ES-I3 (cell line): ENCODE results near the gene ATL3.
"Not testable (repeated sequence)": the region's sequence is repeated elsewhere in the genome, so short reads cannot be mapped to it uniquely, and the experiment has no call there.

Experiments used
- H3K36me3 ChIP-seq: 2 replicates; pipeline ENCODE4 v1.6.1; 2013; ENCODE audit warnings: mild to moderate bottlenecking, low read length, control low read depth, moderate library complexity; ENCODE audit not compliant: insufficient read depth
- H3K4me1 ChIP-seq: 2 replicates; pipeline ENCODE4 v1.6.1; 2013; ENCODE audit warnings: mild to moderate bottlenecking, control low read depth, low read length; ENCODE audit not compliant: insufficient read depth
- H3K9ac ChIP-seq: 2 replicates; pipeline ENCODE4 v1.6.1; 2013; ENCODE audit warnings: low read depth, mild to moderate bottlenecking, low read length, moderate library complexity
- H3K9me3 ChIP-seq: 2 replicates; pipeline ENCODE4 v1.6.1; 2013; ENCODE audit warnings: mild to moderate bottlenecking, low read length, moderate library complexity; ENCODE audit not compliant: control insufficient read depth, insufficient read depth

The ATL3 gene

DNA sequence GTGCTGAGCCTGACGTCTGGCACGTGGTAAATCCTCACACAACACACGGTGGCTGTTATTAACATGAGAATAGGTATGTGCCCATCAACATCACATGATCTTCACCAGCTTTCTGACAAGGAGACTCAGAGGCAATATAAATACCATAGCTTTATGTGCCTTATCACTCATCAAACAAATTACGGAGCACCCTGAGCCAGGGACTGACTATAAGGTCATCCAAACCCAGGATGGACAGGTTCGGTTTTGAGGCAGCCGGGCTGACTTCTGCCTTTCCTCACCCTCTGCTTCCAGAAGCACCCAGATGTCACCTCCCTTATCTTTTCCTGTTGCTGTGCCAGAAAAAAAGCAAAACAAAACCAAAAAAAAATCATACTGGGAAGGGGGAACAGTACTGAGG lies 51.2 kb downstream of the ATL3 start:
- Histone ChIP-seq H3K4me1 (peaks cover 6% of the 10 kb centered on the region; the same call in 1 of the 2 replicates), H3K9ac (no peak overlapping the region), H3K36me3 (no peaks in the 10 kb centered on the region), H3K9me3 (no peaks in the 10 kb centered on the region)

DNA sequence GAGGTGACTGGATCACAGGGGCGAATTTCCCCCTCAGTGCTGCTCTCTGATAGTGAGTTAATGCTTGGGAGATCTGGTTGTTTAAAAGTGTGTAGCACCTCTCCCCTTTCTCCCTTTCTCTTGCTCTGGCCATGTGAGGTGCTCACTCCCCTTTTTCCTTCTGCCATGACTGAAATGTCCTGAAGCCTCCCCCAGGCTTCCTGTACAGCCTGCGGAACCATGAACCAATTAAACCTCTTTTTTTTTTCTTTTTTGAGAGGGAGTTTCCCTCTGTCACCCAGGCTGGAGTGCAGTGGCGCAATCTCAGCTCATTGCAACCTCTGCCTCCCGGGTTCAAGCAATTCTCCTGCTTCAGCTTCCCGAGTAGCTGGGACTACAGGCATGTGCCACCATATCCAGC lies 53.5 kb downstream of the ATL3 start:
- H3K36me3 ChIP-seq, H3K9me3 ChIP-seq, H3K9ac ChIP-seq, H3K4me1 ChIP-seq: not testable (repeated sequence)

DNA sequence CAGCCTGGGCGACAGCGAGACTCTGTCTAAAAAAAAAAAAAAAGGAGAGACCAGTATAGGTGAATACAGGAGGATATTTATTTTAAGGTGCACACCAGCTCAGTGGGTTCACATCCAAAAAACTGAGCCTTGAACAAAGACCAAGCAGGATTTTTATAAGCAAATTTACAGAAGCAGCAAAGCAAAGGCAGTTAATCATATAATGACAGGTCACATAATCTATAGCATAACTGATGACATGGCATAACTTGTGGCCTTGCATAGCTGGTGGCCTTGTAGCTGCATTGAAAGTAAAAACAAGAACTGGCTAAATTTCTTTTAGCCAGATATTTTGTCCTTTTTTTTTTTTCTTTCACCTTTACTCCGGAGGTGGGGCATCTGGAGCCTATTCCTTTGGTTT lies 54.2 kb downstream of the ATL3 start:
- H3K9ac ChIP-seq, result no peak overlapping the region
- H3K9me3 ChIP-seq, result no peaks in the 10 kb centered on the region
- no peaks in the 10 kb centered on the region for H3K4me1 ChIP-seq
- no peaks in the 10 kb centered on the region for H3K36me3 ChIP-seq

DNA sequence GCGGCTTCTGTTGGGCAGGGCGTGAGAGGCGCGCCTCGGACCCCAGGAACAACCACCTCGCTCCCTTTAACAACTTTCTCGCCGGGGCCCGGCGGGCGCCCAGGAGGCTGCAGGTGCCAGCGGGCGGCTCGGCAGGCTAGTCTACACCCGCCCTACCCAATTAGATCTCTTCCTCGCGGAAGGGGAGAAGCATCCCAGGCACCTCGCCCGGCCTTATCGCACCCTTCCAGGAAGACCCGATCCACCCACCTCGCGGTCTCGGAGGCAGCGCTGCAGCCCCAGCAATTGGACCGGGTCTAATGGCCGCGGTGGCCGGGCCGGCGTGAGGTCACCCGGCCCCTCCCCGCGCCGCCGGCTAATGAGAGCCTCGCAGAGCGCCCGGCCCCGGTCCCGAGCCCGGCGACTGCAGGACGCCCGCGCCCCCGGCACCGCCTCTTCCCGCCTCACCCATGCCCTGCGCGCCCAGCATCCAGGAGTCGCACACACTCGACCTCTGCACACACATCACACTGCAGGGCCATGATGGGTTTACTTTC lies 57.0 kb downstream of the ATL3 start, which contains the start of gene PLAAT3:
Gene PLAAT3 (minus strand): TSS at position 298 of the 536 bp plus-strand sequence. CDS start 419 bp downstream, outside the sequence.
- peak within 1 kb of the TSS; percentile 97 for H3K9ac ChIP-seq
- no peaks in the 10 kb centered on the region for H3K36me3 ChIP-seq
- no peaks in the 10 kb centered on the region for H3K9me3 ChIP-seq
- peaks cover 20% of the 10 kb centered on the region for H3K4me1 ChIP-seq

DNA sequence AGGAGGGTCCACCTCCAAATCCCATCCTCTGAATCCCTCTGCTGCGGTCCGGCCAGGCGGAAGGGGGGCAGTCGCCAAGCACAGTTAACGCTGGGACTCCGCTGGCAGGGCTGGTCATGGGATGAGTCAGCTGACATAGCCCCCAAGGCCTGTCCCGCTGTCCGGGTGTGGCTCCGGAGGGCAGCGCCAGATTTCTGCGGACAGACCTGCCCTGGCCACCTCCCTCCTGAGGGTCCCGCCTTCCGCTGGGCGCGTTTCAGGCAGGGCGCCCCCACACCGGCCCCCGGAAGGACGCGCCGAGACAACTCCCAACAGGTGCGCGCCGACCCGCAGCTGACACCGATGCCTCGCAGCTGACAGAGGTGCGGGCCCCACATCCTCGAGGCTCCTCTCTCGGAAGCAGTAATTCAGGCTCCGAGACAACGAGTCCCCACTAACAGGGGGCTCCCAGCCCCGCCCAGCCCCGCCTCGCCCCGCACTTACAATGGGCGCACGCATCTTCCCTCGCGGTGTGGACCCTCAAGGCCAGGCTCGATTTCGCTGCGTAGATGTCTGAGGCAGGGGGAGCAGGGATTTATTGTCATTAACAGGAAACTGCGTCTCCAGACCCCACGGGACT lies 57.5 kb downstream of the ATL3 start:
- Histone ChIP-seq H3K9me3 (no peaks in the 10 kb centered on the region), H3K36me3 (no peaks in the 10 kb centered on the region), H3K4me1 (peaks cover 25% of the 10 kb centered on the region), H3K9ac (peak overlapping the region; percentile 97)

DNA sequence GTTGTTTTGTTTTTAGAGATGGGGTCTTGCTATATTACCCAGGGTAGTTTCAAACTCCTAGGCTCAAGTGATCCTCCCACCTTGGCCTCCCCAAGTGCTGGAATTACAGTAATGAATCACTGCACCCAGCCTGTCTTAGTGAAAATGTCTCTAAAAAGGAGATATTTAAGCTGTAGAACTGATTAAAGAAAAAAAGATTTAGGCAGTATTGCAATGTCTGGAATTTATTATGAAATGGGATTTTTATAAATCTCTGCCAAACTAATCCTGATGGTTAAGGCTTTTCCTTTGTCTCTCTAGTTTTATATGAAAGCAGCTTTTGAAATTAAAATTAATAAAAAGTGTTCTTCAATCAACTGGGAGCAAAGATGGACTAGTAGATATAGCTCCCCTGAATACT lies 59.0 kb downstream of the ATL3 start:
- Histone ChIP-seq H3K4me1 (peaks cover 31% of the 10 kb centered on the region), H3K9me3 (no peaks in the 10 kb centered on the region), H3K9ac (no peak overlapping the region), H3K36me3 (no peaks in the 10 kb centered on the region)

DNA sequence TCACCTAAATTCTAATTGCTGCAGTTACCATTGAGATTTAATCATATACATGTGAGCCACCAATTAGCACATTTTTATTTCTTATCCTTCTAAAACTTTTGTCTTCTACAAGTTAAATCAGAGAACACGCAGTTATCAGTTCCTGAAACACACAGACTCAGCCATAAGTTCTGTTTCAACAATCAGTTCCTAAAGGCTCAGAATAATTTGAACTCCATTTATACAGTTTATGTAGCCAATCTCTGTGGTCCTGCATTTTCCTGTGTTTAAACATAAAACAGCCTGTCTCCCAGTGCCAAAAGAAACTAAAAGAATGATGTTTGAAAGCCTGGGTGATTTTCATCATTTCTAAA lies 59.8 kb downstream of the ATL3 start:
- Histone ChIP-seq H3K36me3 (no peaks in the 10 kb centered on the region), H3K9me3 (no peaks in the 10 kb centered on the region), H3K9ac (peak overlapping the region; percentile 17; the same call in 1 of the 2 replicates), H3K4me1 (peaks cover 31% of the 10 kb centered on the region)

DNA sequence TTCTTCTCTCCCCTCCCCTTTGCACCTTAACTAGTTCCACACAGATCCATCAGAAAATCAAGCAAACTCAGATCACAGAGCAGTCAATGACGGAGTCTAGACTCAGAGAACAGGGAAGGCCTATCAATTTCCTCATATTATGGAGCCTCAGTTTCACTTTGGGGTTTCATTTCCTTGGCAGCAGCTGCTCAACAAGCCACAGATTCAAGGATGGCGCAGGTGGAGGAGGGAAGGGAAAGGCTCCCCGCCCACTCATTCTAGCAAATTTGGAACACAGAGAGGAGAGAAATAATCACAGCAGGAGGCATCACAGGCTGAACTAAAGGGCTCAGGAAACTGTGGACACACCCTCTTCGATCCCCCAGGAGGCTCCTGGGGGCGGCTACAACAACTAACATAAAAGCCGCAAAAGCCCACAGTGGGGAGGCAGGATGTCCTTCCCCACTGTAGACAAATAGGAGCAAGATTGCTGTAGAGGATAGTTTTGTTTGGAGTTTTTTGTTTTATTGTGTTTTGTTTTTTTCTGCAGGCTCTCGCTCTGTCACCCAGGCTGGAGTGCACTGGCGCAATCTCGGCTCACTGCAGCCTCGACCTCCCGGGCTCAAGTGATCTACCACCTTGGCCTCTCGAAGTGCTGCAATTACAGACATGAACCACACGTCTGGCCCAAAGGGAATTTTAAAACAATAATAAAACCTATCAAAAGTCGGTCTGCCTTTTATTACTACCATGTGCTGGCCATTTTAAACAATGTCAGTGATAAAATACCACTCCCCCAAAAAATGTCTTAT lies 60.4 kb downstream of the ATL3 start:
- Histone ChIP-seq H3K36me3 (no peaks in the 10 kb centered on the region), H3K9ac (peak overlapping the region; percentile 17; the same call in 1 of the 2 replicates), H3K4me1 (peaks cover 31% of the 10 kb centered on the region), H3K9me3 (no peaks in the 10 kb centered on the region)

DNA sequence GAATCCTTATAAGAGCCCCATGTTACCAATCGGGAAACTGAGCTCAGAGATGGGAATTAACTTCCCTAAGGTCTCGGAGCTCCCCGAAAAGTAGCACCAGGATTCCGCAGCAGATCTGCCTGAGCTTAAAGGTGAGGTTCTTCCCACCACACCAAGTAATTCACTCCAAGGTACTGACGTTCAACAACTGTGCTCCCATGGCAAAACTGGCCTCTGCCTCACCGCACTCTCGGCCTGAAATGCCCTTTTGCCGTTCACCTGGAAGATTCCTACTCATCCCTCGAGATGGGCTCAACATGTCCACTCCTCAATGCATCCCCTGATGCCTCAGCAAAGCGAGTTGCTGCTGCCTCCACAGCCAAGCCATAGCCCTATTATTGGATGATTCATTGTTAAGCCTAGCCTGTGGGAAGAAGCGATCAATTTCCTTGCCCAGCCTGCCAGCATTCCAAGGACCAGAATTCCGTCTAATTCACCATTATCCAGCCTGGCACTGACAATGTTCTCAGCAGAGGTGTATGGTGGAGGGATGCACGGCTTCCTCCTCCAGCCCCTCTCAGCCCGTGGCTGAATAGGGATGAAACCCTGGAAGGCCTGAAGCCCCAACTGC lies 61.1 kb downstream of the ATL3 start:
- H3K4me1 ChIP-seq, result peaks cover 31% of the 10 kb centered on the region
- H3K9me3 ChIP-seq, result no peaks in the 10 kb centered on the region
- no peaks in the 10 kb centered on the region for H3K36me3 ChIP-seq
- H3K9ac ChIP-seq, result no peak overlapping the region

DNA sequence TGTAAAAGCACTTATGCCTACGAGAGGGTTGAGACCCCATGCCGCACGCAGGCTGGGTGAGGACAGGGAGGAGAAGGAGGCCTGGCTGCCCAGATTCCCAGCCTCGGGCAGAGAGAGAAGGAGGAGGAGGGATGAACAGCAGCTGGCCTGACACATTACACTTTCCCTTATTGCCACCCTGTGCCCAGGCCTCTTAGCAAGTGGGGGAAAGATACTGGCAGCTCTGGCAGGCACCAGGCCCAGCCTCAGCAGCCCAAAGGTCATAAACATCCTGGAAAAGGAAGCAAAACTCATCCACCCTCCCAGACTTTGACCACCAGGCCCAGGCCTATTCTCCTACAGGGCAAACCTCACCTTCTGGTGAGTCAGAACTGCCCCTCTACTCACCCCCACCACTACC lies 61.6 kb downstream of the ATL3 start:
- H3K9me3 ChIP-seq, result no peaks in the 10 kb centered on the region
- H3K4me1 ChIP-seq, result peaks cover 31% of the 10 kb centered on the region
- H3K9ac ChIP-seq, result no peak overlapping the region
- no peaks in the 10 kb centered on the region for H3K36me3 ChIP-seq

DNA sequence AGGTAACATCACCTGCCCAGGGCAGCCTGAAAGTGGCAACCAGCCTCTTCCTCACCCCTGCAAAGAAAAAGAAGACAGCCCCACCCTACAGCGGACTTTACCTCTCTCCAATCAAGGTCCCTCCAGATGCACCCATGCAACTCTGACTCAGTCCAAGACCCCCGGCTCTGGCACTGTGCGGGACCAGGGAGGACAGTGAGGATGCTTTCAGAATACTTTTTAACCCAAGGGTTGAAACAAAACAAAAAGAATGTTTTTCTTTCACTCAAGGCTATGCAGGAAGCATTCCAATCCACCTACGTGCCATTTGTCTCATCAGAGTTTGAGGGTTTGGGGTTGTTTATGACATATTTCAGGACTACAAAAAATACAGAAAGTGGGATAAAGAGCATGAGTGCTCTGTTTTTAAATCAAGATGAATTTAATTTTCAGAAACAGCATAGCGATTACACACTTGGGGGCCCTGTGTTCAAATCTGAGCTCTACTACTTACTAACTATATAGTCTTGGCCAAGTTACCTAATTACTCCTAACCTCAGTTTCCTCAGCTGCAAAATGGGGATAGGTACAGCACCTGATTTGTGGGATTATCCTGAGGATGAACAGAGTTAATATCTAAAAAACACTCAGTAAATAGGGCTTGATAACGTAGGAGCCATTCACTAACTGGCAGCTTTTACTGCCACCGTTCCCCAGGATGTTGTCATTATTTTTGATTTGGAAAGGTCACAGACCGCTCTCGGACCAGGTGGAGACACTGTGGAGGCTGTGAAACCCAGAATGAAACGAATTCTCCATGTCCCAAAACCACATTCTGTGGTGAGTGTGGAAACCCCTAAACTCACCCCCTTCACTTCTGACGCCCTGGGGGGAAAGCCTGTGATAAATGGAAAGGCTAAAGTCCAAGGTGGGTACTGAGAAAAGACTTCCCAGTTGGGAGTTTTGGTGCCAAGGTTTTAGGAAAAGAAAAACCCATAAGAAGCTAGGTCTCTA lies 62.5 kb downstream of the ATL3 start:
- Histone ChIP-seq H3K4me1 (peaks cover 31% of the 10 kb centered on the region), H3K36me3 (no peaks in the 10 kb centered on the region), H3K9ac (no peak overlapping the region), H3K9me3 (no peaks in the 10 kb centered on the region)

DNA sequence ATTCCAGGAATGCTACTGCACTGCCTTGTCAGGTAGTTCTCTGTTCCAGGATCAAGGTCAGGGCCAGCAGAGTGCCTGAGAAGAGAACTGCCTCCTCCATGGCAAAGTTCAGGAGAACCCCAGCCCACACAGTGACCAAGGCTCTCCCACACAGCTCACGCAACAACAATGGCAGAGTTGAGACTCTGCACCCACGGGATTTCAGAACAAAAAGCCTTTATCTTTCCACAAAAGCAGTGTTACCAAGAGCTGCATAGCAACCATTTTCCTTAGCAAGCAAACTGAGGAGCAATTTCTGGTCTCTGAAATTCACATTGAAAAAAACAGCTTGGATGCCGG lies 68.0 kb downstream of the ATL3 start:
- no peak overlapping the region for H3K9ac ChIP-seq
- H3K4me1 ChIP-seq, result peaks cover 6% of the 10 kb centered on the region; the same call in 1 of the 2 replicates
- H3K36me3 ChIP-seq, result no peaks in the 10 kb centered on the region; the same call in 1 of the 2 replicates
- H3K9me3 ChIP-seq, result no peaks in the 10 kb centered on the region

DNA sequence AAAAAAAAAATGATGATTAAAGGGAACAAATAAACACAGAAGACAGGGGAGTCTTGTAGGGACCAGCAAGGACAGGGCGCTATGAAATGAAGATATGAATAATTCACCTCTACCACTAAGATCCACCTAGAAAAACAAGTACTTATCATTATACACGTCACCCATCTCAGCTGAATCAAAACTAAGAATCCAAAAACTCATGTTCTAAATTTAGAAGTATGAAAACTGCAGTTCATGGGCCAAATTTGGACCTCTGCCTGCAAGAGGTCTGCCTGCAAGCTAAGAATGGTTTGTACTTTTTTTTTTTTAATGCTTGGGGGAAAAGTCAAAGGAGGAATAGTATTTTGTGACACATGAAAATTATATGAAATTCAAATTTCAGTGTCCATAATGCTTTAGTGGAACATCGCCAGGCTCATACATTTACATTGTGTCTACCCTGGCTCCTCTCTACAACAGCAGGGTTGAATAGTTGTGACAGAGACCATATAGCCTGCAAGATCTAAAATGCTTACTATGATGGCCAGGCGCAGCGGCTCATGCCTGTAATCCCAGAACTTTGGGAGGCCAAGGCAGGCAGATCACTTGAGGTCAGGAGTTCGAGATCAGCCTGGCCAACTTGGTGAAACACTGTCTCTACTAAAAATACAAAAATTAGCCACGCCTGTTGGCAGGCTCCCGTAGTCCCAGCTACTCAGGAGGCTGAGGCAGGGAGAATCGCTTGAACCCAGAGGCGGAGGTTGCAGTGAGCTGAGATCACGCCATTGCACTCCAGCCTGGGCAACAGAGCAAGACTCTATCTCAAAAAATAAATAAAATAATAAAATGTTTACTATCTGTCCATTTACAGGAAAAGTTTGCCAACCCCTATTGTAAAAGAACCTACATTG lies 68.6 kb downstream of the ATL3 start:
- not testable (repeated sequence) for H3K9me3 ChIP-seq, H3K36me3 ChIP-seq, H3K4me1 ChIP-seq, H3K9ac ChIP-seq
